ENCODE results near the gene MCC. TPM values are rescaled to one million over a fixed set of nuclear protein-coding genes. Genes with fewer than 3 reads are reported as not detected.

Gene MCC
- total and polyA plus RNA-seq, 2 experiments from 2014 or later = 8.3 to 31.5 TPM

- peak overlapping the region; percentile 82 for H3K4me3 ChIP-seq
- no peaks in the 10 kb centered on the region for H3K79me2 ChIP-seq
- no peaks in the 10 kb centered on the region for H3K36me3 ChIP-seq (replicated peaks; ENCODE audit: insufficient read depth, low read depth)
- H3K9me3 ChIP-seq (ENCODE audit: low read depth) = peaks cover 6% of the 10 kb centered on the region
- peaks cover 11% of the 10 kb centered on the region for H3K27me3 ChIP-seq
- 3% methylated on average over 18 of the region's 18 CpGs for WGBS (ENCODE audit: low lambda C conversion rate, missing lambda C conversion rate)
- TF ChIP-seq EZH2 (IDR thresholded peaks at IDR 0.05; ENCODE audit: borderline replicate concordance) = no peak
- TF ChIP-seq, protein P1, sequence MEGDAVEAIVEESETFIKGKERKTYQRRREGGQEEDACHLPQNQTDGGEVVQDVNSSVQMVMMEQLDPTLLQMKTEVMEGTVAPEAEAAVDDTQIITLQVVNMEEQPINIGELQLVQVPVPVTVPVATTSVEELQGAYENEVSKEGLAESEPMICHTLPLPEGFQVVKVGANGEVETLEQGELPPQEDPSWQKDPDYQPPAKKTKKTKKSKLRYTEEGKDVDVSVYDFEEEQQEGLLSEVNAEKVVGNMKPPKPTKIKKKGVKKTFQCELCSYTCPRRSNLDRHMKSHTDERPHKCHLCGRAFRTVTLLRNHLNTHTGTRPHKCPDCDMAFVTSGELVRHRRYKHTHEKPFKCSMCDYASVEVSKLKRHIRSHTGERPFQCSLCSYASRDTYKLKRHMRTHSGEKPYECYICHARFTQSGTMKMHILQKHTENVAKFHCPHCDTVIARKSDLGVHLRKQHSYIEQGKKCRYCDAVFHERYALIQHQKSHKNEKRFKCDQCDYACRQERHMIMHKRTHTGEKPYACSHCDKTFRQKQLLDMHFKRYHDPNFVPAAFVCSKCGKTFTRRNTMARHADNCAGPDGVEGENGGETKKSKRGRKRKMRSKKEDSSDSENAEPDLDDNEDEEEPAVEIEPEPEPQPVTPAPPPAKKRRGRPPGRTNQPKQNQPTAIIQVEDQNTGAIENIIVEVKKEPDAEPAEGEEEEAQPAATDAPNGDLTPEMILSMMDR (IDR thresholded peaks at IDR 0.05; ENCODE audit: poor library complexity) = no peak
- TF ChIP-seq EZH2phosphoT487 (IDR thresholded peaks at IDR 0.05; ENCODE audit: low read depth, severe bottlenecking, unreplicated experiment) = no peak
- no peaks in the 10 kb centered on the region for H4K20me1 ChIP-seq (ENCODE audit: insufficient read depth, poor library complexity, severe bottlenecking)
- H3K4me1 ChIP-seq (ENCODE audit: insufficient read depth) = no peaks in the 10 kb centered on the region
- H3K27ac ChIP-seq = no peak overlapping the region
- H3K4me2 ChIP-seq = peak overlapping the region; percentile 93
- H3K9me2 ChIP-seq (replicated peaks; ENCODE audit: insufficient read depth) = no peaks in the 10 kb centered on the region
- DNase-seq (ENCODE audit: low spot score) = peak; percentile 12
- H2AFZ ChIP-seq = peak overlapping the region; percentile 79
Observed at GRCh38 chr5:113487416-113487780, 855 bp downstream of the MCC start.

GRCh38 chr5:113480243-113480642 lies 8.0 kb downstream of the MCC start:
- no peak overlapping the region for H3K4me3 ChIP-seq
- no peak overlapping the region for H3K27ac ChIP-seq
- H2AFZ ChIP-seq = no peak overlapping the region
- WGBS (ENCODE audit: low lambda C conversion rate, missing lambda C conversion rate) = 86% methylated on average over 5 of the region's 5 CpGs
- H3K9me2 ChIP-seq (replicated peaks; ENCODE audit: insufficient read depth) = no peaks in the 10 kb centered on the region
- H3K27me3 ChIP-seq = peaks cover under 1% of the 10 kb centered on the region
- no peak for DNase-seq (ENCODE audit: low spot score)
- H3K79me2 ChIP-seq = no peaks in the 10 kb centered on the region
- no peak overlapping the region for H3K4me2 ChIP-seq
- peaks cover 3% of the 10 kb centered on the region for H3K36me3 ChIP-seq (replicated peaks; ENCODE audit: insufficient read depth, low read depth)
- H4K20me1 ChIP-seq (ENCODE audit: insufficient read depth, poor library complexity, severe bottlenecking) = no peaks in the 10 kb centered on the region
- H3K4me1 ChIP-seq (ENCODE audit: insufficient read depth) = no peaks in the 10 kb centered on the region
- TF ChIP-seq EZH2phosphoT487 (IDR thresholded peaks at IDR 0.05; ENCODE audit: low read depth, severe bottlenecking, unreplicated experiment) (no peak), EZH2 (IDR thresholded peaks at IDR 0.05; ENCODE audit: borderline replicate concordance) (no peak)
- TF ChIP-seq, protein P1 (IDR thresholded peaks at IDR 0.05; ENCODE audit: poor library complexity) = no peak
- no peaks in the 10 kb centered on the region for H3K9me3 ChIP-seq (ENCODE audit: low read depth)

- Histone ChIP-seq H3K4me2 (no peak overlapping the region), H3K4me1 (ENCODE audit: insufficient read depth) (no peaks in the 10 kb centered on the region), H4K20me1 (ENCODE audit: insufficient read depth, poor library complexity, severe bottlenecking) (no peaks in the 10 kb centered on the region), H3K27ac (no peak overlapping the region), H3K9me2 (replicated peaks; ENCODE audit: insufficient read depth) (no peaks in the 10 kb centered on the region), H3K27me3 (no peaks in the 10 kb centered on the region), H3K36me3 (replicated peaks; ENCODE audit: insufficient read depth, low read depth) (peaks cover 3% of the 10 kb centered on the region), H3K79me2 (no peaks in the 10 kb centered on the region), H3K4me3 (no peak overlapping the region), H3K9me3 (ENCODE audit: low read depth) (no peaks in the 10 kb centered on the region), H2AFZ (no peak overlapping the region)
- 47% methylated on average over 3 of the region's 3 CpGs for whole genome bisulfite sequencing (ENCODE audit: low lambda C conversion rate, missing lambda C conversion rate)
- TF ChIP-seq EZH2 (IDR thresholded peaks at IDR 0.05; ENCODE audit: borderline replicate concordance) (no peak), EZH2phosphoT487 (IDR thresholded peaks at IDR 0.05; ENCODE audit: low read depth, severe bottlenecking, unreplicated experiment) (no peak)
- TF ChIP-seq, protein P1 (IDR thresholded peaks at IDR 0.05; ENCODE audit: poor library complexity) = no peak
- no peak for DNase-seq (ENCODE audit: low spot score)
Observed at GRCh38 chr5:113478691-113479090, 9.6 kb downstream of the MCC start.

Measured in hepatocyte (in vitro differentiated cells).